HepG2 (cell line): ENCODE measurements around the gene HEXA. TPM values are rescaled to one million over a fixed set of nuclear protein-coding genes. Genes with fewer than 3 reads are reported as not detected.

Experiments
- ATRX ChIP-seq: sonication (generic); formaldehyde crosslinking; IDR thresholded peaks from 2 replicates; pipeline ENCODE4 v1.4.0; 2020; ENCODE audit warnings: missing genetic modification reagents, borderline replicate concordance
- CCDC6 ChIP-seq: sonication (generic); formaldehyde crosslinking; IDR thresholded peaks from 2 replicates; pipeline ENCODE4 v1.8.1; 2022; ENCODE audit warnings: mild to moderate bottlenecking, missing genetic modification reagents, moderate library complexity
- CENPX ChIP-seq: sonication (generic); formaldehyde crosslinking; IDR thresholded peaks from 2 replicates; pipeline ENCODE4 v1.9.0; 2021; ENCODE audit warnings: mild to moderate bottlenecking, missing genetic modification reagents, moderate library complexity
- CHCHD3 ChIP-seq: sonication (generic); formaldehyde crosslinking; IDR thresholded peaks from 2 replicates; pipeline ENCODE4 v1.8.0; 2022; ENCODE audit warnings: mild to moderate bottlenecking, missing genetic modification reagents, moderate library complexity
- CHD4 ChIP-seq: fragments of 200-600 bp; sonication (generic); IDR thresholded peaks from 2 replicates; pipeline ENCODE4 v1.7.0; 2017; ENCODE audit warnings: mild to moderate bottlenecking, low read length, borderline replicate concordance
- FOXK1 ChIP-seq: sonication (generic); formaldehyde crosslinking; IDR thresholded peaks from 2 replicates; pipeline ENCODE4 v1.4.0; 2020; ENCODE audit warnings: low read depth, missing genetic modification reagents, borderline replicate concordance
- HOMEZ ChIP-seq: IDR thresholded peaks from 2 replicates; pipeline ENCODE4 v1.6.1; 2016; ENCODE audit warnings: low read depth
- KLF11 ChIP-seq: IDR thresholded peaks from 2 replicates; pipeline ENCODE4 v1.6.1; 2016; ENCODE audit warnings: missing compliant biosample characterization
- PHF21A ChIP-seq: sonication (generic); formaldehyde crosslinking; IDR thresholded peaks from 2 replicates; pipeline ENCODE4 v1.5.0; 2020; ENCODE audit warnings: mild to moderate bottlenecking, missing genetic modification reagents
- POLR2AphosphoS5 ChIP-seq: IDR thresholded peaks from 2 replicates; pipeline ENCODE4 v1.6.1; 2012; ENCODE audit warnings: low read depth, low read length
- RARG ChIP-seq: sonication (generic); formaldehyde crosslinking; IDR thresholded peaks from 2 replicates; pipeline ENCODE4 v1.4.0; 2020; ENCODE audit warnings: low read depth, mild to moderate bottlenecking, missing genetic modification reagents
- RFX3 ChIP-seq: IDR thresholded peaks from 2 replicates; pipeline ENCODE4 v1.6.1; 2016; ENCODE audit warnings: missing biosample characterization, missing genetic modification reagents
- TBP ChIP-seq: sonication (generic); formaldehyde crosslinking; IDR thresholded peaks from 2 replicates; pipeline ENCODE4 v1.5.0; 2020; ENCODE audit warnings: missing genetic modification reagents
- TCF12 ChIP-seq, 2 experiments: fragments of 450-650 bp in 1 of 2; sonication (generic) in 1 of 2; formaldehyde crosslinking in 1 of 2; IDR thresholded peaks; 2 replicates each; pipeline versions ENCODE4 v1.6.1 to v1.8.0; 2017 to 2022; ENCODE audit warnings: antibody characterized with exemption in 1 of 2, mild to moderate bottlenecking in 1 of 2, missing genetic modification reagents in 1 of 2, moderate library complexity in 1 of 2
- ZFP36L1 ChIP-seq: sonication (generic); formaldehyde crosslinking; IDR thresholded peaks from 2 replicates; pipeline ENCODE4 v1.8.0; 2022; ENCODE audit warnings: mild to moderate bottlenecking, missing genetic modification reagents, moderate library complexity
- ZNF101 ChIP-seq: sonication (generic); formaldehyde crosslinking; IDR thresholded peaks from 2 replicates; pipeline ENCODE4 v1.4.0; 2020; ENCODE audit warnings: mild to moderate bottlenecking, low read depth, missing genetic modification reagents, borderline replicate concordance
- ZNF17 ChIP-seq: sonication (generic); formaldehyde crosslinking; IDR thresholded peaks from 2 replicates; pipeline ENCODE4 v1.5.0; 2020; ENCODE audit warnings: mild to moderate bottlenecking, missing genetic modification reagents
- ZNF567 ChIP-seq: sonication (generic); formaldehyde crosslinking; IDR thresholded peaks from 2 replicates; pipeline ENCODE4 v1.8.1; 2023; ENCODE audit warnings: mild to moderate bottlenecking, missing genetic modification reagents, borderline replicate concordance
- ZNF83 ChIP-seq: sonication (generic); formaldehyde crosslinking; IDR thresholded peaks from 2 replicates; pipeline ENCODE4 v1.4.0; 2020; ENCODE audit warnings: missing genetic modification reagents, mild to moderate bottlenecking, borderline replicate concordance
- polyA plus RNA-seq, 8 experiments: library from polyadenylated mRNA; depleted of rRNA in 3 of 8; stranded (reverse) in 7 of 8; unstranded in 1 of 8; fragments of >200 nt; fragmentation: Illumina TruSeq in 4 of 8; extraction: Trizol in 4 of 8; gene quantifications; 2 replicates each; pipeline versions ENCODE4 v1.2.1 to v1.2.3, GENCODE V29; 2011 to 2016; ENCODE audit warnings: low read depth in 4 of 8, missing spikeins in 1 of 8, mixed read lengths in 1 of 8; ENCODE audit not compliant: insufficient read depth in 1 of 8
- total RNA-seq, 5 experiments: library from RNA; depleted of rRNA; stranded (reverse); fragments of >200 nt; fragmentation: Illumina TruSeq; extraction: Trizol; gene quantifications; 2 replicates each; pipeline ENCODE4 v1.2.3, GENCODE V29; 2016; ENCODE audit warnings: low read depth in 1 of 5
- TF ChIP-seq, protein P1 (sequence below): sonication (generic); formaldehyde crosslinking; IDR thresholded peaks from 2 replicates; pipeline ENCODE4 v1.4.0; 2020; ENCODE audit warnings: missing genetic modification reagents
- TF ChIP-seq, protein P2 (sequence below): conservative IDR thresholded peaks from 2 replicates; pipeline ENCODE4 v1.6.1; 2018; ENCODE audit warnings: missing genetic modification reagents
- TF ChIP-seq, protein P3 (sequence below): sonication (generic); formaldehyde crosslinking; IDR thresholded peaks from 2 replicates; pipeline ENCODE4 v1.4.0; 2020; ENCODE audit warnings: missing genetic modification reagents

Gene HEXA
- total and polyA plus RNA-seq, 2 of the 13 experiments (the other 11 are each of a cell fraction or from before 2014, with no cell fraction given) = 106 to 219 TPM

GRCh38 chr15:72375846-72376581, at the start of gene HEXA (continued):
- TF ChIP-seq HOMEZ (peak; percentile 82), RFX3 (no peak; the same call in 1 of the 2 replicates), TBP (no peak), ATRX (CRISPR knock-in tag) (no peak), TCF12 (IDR thresholded peaks at IDR 0.05) (no peak), TCF12 (CRISPR knock-in tag; IDR thresholded peaks at IDR 0.05) (peak; percentile 78; the same call in 1 of the 2 replicates), ZNF567 (CRISPR knock-in tag) (peak; percentile 35; the same call in 1 of the 2 replicates), CHCHD3 (CRISPR knock-in tag) (0 out of 2 replicates have a peak, but pooled peaks have one; percentile 92), CCDC6 (no peak; the same call in 1 of the 2 replicates), CENPX (CRISPR knock-in tag) (no peak), ZNF101 (peak; percentile 32; the same call in 1 of the 2 replicates), FOXK1 (CRISPR knock-in tag) (peak; percentile 97; the same call in 1 of the 2 replicates), ZNF83 (CRISPR knock-in tag) (no peak), ZNF17 (CRISPR knock-in tag) (no peak), KLF11 (CRISPR knock-in tag) (peak; percentile 83), ZFP36L1 (CRISPR knock-in tag) (peak; percentile 80; the same call in 1 of the 2 replicates), RARG (CRISPR knock-in tag) (no peak), CHD4 (no peak), PHF21A (CRISPR knock-in tag) (peak; percentile 95), POLR2AphosphoS5 (peak; percentile 96)
- TF ChIP-seq, protein P1, sequence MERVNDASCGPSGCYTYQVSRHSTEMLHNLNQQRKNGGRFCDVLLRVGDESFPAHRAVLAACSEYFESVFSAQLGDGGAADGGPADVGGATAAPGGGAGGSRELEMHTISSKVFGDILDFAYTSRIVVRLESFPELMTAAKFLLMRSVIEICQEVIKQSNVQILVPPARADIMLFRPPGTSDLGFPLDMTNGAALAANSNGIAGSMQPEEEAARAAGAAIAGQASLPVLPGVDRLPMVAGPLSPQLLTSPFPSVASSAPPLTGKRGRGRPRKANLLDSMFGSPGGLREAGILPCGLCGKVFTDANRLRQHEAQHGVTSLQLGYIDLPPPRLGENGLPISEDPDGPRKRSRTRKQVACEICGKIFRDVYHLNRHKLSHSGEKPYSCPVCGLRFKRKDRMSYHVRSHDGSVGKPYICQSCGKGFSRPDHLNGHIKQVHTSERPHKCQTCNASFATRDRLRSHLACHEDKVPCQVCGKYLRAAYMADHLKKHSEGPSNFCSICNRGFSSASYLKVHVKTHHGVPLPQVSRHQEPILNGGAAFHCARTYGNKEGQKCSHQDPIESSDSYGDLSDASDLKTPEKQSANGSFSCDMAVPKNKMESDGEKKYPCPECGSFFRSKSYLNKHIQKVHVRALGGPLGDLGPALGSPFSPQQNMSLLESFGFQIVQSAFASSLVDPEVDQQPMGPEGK (CRISPR knock-in tag) = peak; percentile 93
- TF ChIP-seq, protein P2, sequence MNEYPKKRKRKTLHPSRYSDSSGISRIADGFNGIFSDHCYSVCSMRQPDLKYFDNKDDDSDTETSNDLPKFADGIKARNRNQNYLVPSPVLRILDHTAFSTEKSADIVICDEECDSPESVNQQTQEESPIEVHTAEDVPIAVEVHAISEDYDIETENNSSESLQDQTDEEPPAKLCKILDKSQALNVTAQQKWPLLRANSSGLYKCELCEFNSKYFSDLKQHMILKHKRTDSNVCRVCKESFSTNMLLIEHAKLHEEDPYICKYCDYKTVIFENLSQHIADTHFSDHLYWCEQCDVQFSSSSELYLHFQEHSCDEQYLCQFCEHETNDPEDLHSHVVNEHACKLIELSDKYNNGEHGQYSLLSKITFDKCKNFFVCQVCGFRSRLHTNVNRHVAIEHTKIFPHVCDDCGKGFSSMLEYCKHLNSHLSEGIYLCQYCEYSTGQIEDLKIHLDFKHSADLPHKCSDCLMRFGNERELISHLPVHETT = peak; percentile 85
- TF ChIP-seq, protein P3, sequence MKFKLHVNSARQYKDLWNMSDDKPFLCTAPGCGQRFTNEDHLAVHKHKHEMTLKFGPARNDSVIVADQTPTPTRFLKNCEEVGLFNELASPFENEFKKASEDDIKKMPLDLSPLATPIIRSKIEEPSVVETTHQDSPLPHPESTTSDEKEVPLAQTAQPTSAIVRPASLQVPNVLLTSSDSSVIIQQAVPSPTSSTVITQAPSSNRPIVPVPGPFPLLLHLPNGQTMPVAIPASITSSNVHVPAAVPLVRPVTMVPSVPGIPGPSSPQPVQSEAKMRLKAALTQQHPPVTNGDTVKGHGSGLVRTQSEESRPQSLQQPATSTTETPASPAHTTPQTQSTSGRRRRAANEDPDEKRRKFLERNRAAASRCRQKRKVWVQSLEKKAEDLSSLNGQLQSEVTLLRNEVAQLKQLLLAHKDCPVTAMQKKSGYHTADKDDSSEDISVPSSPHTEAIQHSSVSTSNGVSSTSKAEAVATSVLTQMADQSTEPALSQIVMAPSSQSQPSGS = peak; percentile 92
